IMR-90 (cell line): ENCODE data around the gene CARMIL1. TPM values are rescaled to one million over a fixed set of nuclear protein-coding genes. Genes with fewer than 3 reads are reported as not detected.

Experiments used
- ATAC-seq: fragments of 200-7000 bp; cut with Tn5 transposase; 2 replicates; pipeline ENCODE4 v1.9.1; 2020; ENCODE audit warnings: low read depth, mild to moderate bottlenecking, moderate library complexity
- BruUV-seq: library from RNA; stranded (reverse); fragments of 400-500 nt; replicated peaks from 2 replicates; lab custom pipeline; 2021; lab: Mats Ljungman, UMichigan
- CTCF ChIA-PET: fragments of 300-600 bp; formaldehyde crosslinking; extraction: SDS; loops from one replicate; lab custom pipeline; 2021; ENCODE audit warnings: antibody characterized with exemption; lab: Yijun Ruan, JAX
- POLR2A ChIA-PET: fragments of 300-600 bp; sonication (Branson Sonifier 250); formaldehyde crosslinking; loops from one replicate; lab custom pipeline; 2022; ENCODE audit warnings: antibody characterized with exemption; ENCODE audit not compliant: unreplicated experiment; lab: Charles Lee
- DNase-seq: peaks from one replicate; pipeline ENCODE4 v3.0.0; 2013
- H2AFZ ChIP-seq: replicated peaks from 2 replicates; pipeline ENCODE3; 2013; ENCODE audit warnings: low read length, mild to moderate bottlenecking; ENCODE audit not compliant: poor library complexity
- H2AK5ac ChIP-seq: 2 replicates; pipeline ENCODE4 v1.6.1; 2013; ENCODE audit warnings: low read depth, low read length, inconsistent platforms
- H2AK9ac ChIP-seq: replicated peaks from 2 replicates; pipeline ENCODE3; 2013; ENCODE audit warnings: mild to moderate bottlenecking, low read depth, low read length, moderate library complexity; ENCODE audit not compliant: poor library complexity
- H2BK120ac ChIP-seq: 2 replicates; pipeline ENCODE4 v1.6.1; 2013; ENCODE audit warnings: low read depth, low read length, inconsistent platforms
- H2BK15ac ChIP-seq: 3 replicates; pipeline ENCODE4 v1.6.1; 2013; ENCODE audit warnings: low read depth, low read length, inconsistent platforms
- H2BK20ac ChIP-seq: 2 replicates; pipeline ENCODE4 v1.6.1; 2013; ENCODE audit warnings: low read depth, mild to moderate bottlenecking, inconsistent platforms, low read length, moderate library complexity
- H2BK5ac ChIP-seq: 2 replicates; pipeline ENCODE4 v1.6.1; 2013; ENCODE audit warnings: mild to moderate bottlenecking, low read depth, low read length, inconsistent platforms; ENCODE audit not compliant: poor library complexity, severe bottlenecking
- H3K14ac ChIP-seq: replicated peaks from 2 replicates; pipeline ENCODE4 v1.6.1; 2013; ENCODE audit warnings: low read depth, low read length, inconsistent platforms
- H3K18ac ChIP-seq: 2 replicates; pipeline ENCODE4 v1.6.1; 2013; ENCODE audit warnings: low read depth, low read length, control low read depth
- H3K23ac ChIP-seq: 2 replicates; pipeline ENCODE4 v1.6.1; 2013; ENCODE audit warnings: low read depth, low read length, inconsistent platforms
- H3K27ac ChIP-seq: 2 replicates; pipeline ENCODE4 v1.5.1; 2013; ENCODE audit warnings: mild to moderate bottlenecking, control low read depth, low read length; ENCODE audit not compliant: insufficient read depth
- H3K27me3 ChIP-seq: 2 replicates; pipeline ENCODE4 v1.6.1; 2013; ENCODE audit warnings: low read length; ENCODE audit not compliant: control insufficient read depth, insufficient read depth
- H3K36me3 ChIP-seq: 2 replicates; pipeline ENCODE4 v1.6.1; 2013; ENCODE audit warnings: low read length, mixed read lengths; ENCODE audit not compliant: control insufficient read depth, insufficient read depth
- H3K4ac ChIP-seq: 2 replicates; pipeline ENCODE4 v1.6.1; 2013; ENCODE audit warnings: low read depth, low read length, inconsistent platforms
- H3K4me1 ChIP-seq: 2 replicates; pipeline ENCODE4 v1.6.1; 2013; ENCODE audit warnings: low read length, mixed read lengths; ENCODE audit not compliant: control insufficient read depth, insufficient read depth
- H3K4me2 ChIP-seq: 2 replicates; pipeline ENCODE4 v1.6.1; 2013; ENCODE audit warnings: low read depth, mild to moderate bottlenecking, control low read depth, low read length, moderate library complexity
- H3K4me3 ChIP-seq: 2 replicates; pipeline ENCODE4 v1.5.1; 2013; ENCODE audit warnings: low read depth, mild to moderate bottlenecking, control low read depth, low read length, moderate library complexity; ENCODE audit not compliant: insufficient read depth
- H3K56ac ChIP-seq: 2 replicates; pipeline ENCODE4 v1.6.1; 2013; ENCODE audit warnings: low read length, inconsistent platforms; ENCODE audit not compliant: insufficient read depth; ENCODE audit errors: extremely low read depth
- H3K79me1 ChIP-seq, 2 experiments: 2 replicates each; pipeline ENCODE4 v1.6.1; 2013; ENCODE audit warnings: low read length in 2 of 2, inconsistent platforms in 1 of 2, low read depth in 1 of 2
- H3K9ac ChIP-seq: 2 replicates; pipeline ENCODE4 v1.6.1; 2013; ENCODE audit warnings: low read depth, low read length, control low read depth
- H3K9me1 ChIP-seq: 2 replicates; pipeline ENCODE4 v1.6.1; 2013; ENCODE audit warnings: low read length, inconsistent platforms; ENCODE audit not compliant: insufficient read depth
- H3K9me3 ChIP-seq: 2 replicates; pipeline ENCODE4 v1.6.1; 2013; ENCODE audit warnings: low read length; ENCODE audit not compliant: control insufficient read depth, insufficient read depth
- H4K20me1 ChIP-seq: 2 replicates; pipeline ENCODE4 v1.6.1; 2013; ENCODE audit warnings: low read length, inconsistent platforms; ENCODE audit not compliant: insufficient read depth
- H4K5ac ChIP-seq: 2 replicates; pipeline ENCODE4 v1.6.1; 2013; ENCODE audit warnings: mild to moderate bottlenecking, low read depth, low read length, control low read depth
- H4K8ac ChIP-seq, 2 experiments: 2 replicates each; pipeline ENCODE4 v1.6.1; 2013; ENCODE audit warnings: low read depth in 2 of 2, low read length in 2 of 2, control low read depth in 1 of 2, inconsistent platforms in 1 of 2
- H4K91ac ChIP-seq: 2 replicates; pipeline ENCODE4 v1.6.1; 2013; ENCODE audit warnings: low read depth, low read length, inconsistent platforms; ENCODE audit not compliant: insufficient read depth
- BHLHE40 ChIP-seq: fragments of 150-350 bp; IDR thresholded peaks from 2 replicates; pipeline ENCODE4 v1.6.1; 2016; ENCODE audit warnings: mild to moderate bottlenecking, low read depth, low read length
- CEBPB ChIP-seq: IDR thresholded peaks from 2 replicates; pipeline ENCODE4 v1.6.1; 2012; ENCODE audit warnings: low read depth, low read length, improper control_type of control experiment
- CHD1 ChIP-seq: IDR thresholded peaks from 2 replicates; pipeline ENCODE4 v1.6.1; 2012; ENCODE audit warnings: low read depth, low read length, improper control_type of control experiment
- CTCF ChIP-seq: conservative IDR thresholded peaks from 2 replicates; pipeline ENCODE4 v1.5.1; 2012; ENCODE audit warnings: mild to moderate bottlenecking, low read depth, low read length, improper control_type of control experiment
- FOS ChIP-seq: fragments of 150-350 bp; IDR thresholded peaks from 2 replicates; pipeline ENCODE4 v1.6.1; 2016; ENCODE audit warnings: low read depth, low read length
- MAFK ChIP-seq: IDR thresholded peaks from 2 replicates; pipeline ENCODE4 v1.6.1; 2012; ENCODE audit warnings: low read depth, low read length, improper control_type of control experiment
- MAZ ChIP-seq: IDR thresholded peaks from 2 replicates; pipeline ENCODE4 v1.6.1; 2012; ENCODE audit warnings: low read depth, mild to moderate bottlenecking, low read length, improper control_type of control experiment, moderate library complexity, borderline replicate concordance
- MXI1 ChIP-seq: IDR thresholded peaks from 2 replicates; pipeline ENCODE4 v1.6.1; 2012; ENCODE audit warnings: low read depth, mild to moderate bottlenecking, low read length, moderate library complexity, borderline replicate concordance
- NFE2L2 ChIP-seq: fragments of 150-350 bp; IDR thresholded peaks from 2 replicates; pipeline ENCODE4 v1.6.1; 2016; ENCODE audit warnings: low read depth, mild to moderate bottlenecking, low read length
- POLR2A ChIP-seq: IDR thresholded peaks from 2 replicates; pipeline ENCODE4 v1.6.1; 2012; ENCODE audit warnings: mild to moderate bottlenecking, low read depth, low read length
- RAD21 ChIP-seq: IDR thresholded peaks from 2 replicates; pipeline ENCODE4 v1.6.1; 2012; ENCODE audit warnings: low read length, improper control_type of control experiment
- RCOR1 ChIP-seq: IDR thresholded peaks from 2 replicates; pipeline ENCODE4 v1.6.1; 2012; ENCODE audit warnings: mild to moderate bottlenecking, low read length, improper control_type of control experiment; ENCODE audit not compliant: insufficient replicate concordance
- RFX5 ChIP-seq: IDR thresholded peaks from 2 replicates; pipeline ENCODE4 v1.8.0; 2012; ENCODE audit warnings: low read depth, mild to moderate bottlenecking, low read length, moderate library complexity
- SMC3 ChIP-seq: fragments of 150-350 bp; IDR thresholded peaks from 2 replicates; pipeline ENCODE4 v1.6.1; 2016; ENCODE audit warnings: low read depth, mild to moderate bottlenecking, antibody characterized with exemption, low read length, moderate library complexity
- USF2 ChIP-seq: fragments of 150-350 bp; IDR thresholded peaks from 2 replicates; pipeline ENCODE4 v1.6.1; 2017; ENCODE audit warnings: mild to moderate bottlenecking, antibody characterized with exemption, low read length, low read depth
- WGBS, 2 experiments: methylation state at CpG; one replicate each; pipeline versions ENCODE4 v1.1.5 to v1.1.7; 2013; ENCODE audit warnings: missing lambda C conversion rate in 2 of 2; ENCODE audit not compliant: insufficient read length in 1 of 2; ENCODE audit errors: extremely low coverage in 2 of 2; 5-methylcytosine and 5-hydroxymethylcytosine counted together
- dilution Hi-C: fragments of 300-500 bp; cut with HindIII; formaldehyde crosslinking; loops from one replicate; pipeline ENCODE4 v1.14.3; 2018; ENCODE audit warnings: low sequenced_read_pairs; ENCODE audit not compliant: unreplicated experiment
- in situ Hi-C: fragments of 300-500 bp; cut with MboI; formaldehyde crosslinking; loops from 3 replicates; pipeline ENCODE4 v1.14.3; 2019; ENCODE audit warnings: low sequenced_read_pairs, inconsistent platforms, mixed read lengths
- intact Hi-C: fragments of 100-400 bp; cut with micrococcal nuclease; formaldehyde crosslinking; loops from 2 replicates; pipeline ENCODE4 v1.10.0; 2022
- polyA plus RNA-seq, 3 experiments: library from polyadenylated mRNA; depleted of rRNA; stranded (reverse); fragments of >200 nt; gene quantifications; 2 replicates each; pipeline ENCODE4 v1.2.3, GENCODE V29; 2012; ENCODE audit warnings: low replicate concordance in 1 of 3
- total RNA-seq: library from RNA; depleted of rRNA; stranded (reverse); fragments of >200 nt; gene quantifications from 2 replicates; pipeline ENCODE4 v1.2.3, GENCODE V29; 2012
- TF ChIP-seq, protein P1 (sequence below): fragments of 150-350 bp; IDR thresholded peaks from 2 replicates; pipeline ENCODE4 v1.6.1; 2016; ENCODE audit warnings: low read depth, mild to moderate bottlenecking, low read length, moderate library complexity, borderline replicate concordance

The CARMIL1 gene
- total and polyA plus RNA-seq, 2 of the 4 experiments (the other 2 are of a cell fraction), result 1.3 to 2.9 TPM

DNA sequence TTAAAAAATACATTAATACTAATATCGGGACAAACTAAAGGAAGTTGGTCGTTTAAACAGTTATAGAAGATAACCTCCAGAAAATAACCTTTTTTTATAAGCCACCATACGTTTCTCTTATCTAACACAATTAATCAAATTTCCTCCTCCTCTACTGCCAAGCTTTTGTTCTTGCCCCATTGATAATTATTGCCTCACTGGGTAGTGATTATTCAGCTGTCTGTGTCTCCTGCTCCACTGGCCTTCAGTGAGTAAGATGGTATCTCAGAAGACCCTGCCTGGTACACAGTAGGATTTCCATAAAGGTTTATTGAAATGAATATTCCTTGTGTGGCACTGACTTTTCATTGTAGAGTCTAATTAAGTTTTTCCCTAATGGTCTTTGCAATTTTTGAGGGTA, 207.4 kb downstream of the CARMIL1 start:
- H3K9me3 ChIP-seq, result no peaks in the 10 kb centered on the region
- H2BK5ac ChIP-seq, result no peak overlapping the region
- no peaks in the 10 kb centered on the region for H3K9me1 ChIP-seq
- no peak overlapping the region for H4K8ac ChIP-seq
- H3K23ac ChIP-seq, result no peak overlapping the region
- H4K5ac ChIP-seq, result no peak overlapping the region
- H2BK120ac ChIP-seq, result no peak overlapping the region
- no peak overlapping the region for H3K9ac ChIP-seq
- H3K79me1 ChIP-seq, result no peaks in the 10 kb centered on the region
- H3K4me3 ChIP-seq, result no peak overlapping the region
- no peak overlapping the region for H2AFZ ChIP-seq
- WGBS, 2 experiments, result no CpG with 5 or more reads among the region's 3 CpGs
- no peak overlapping the region for H2AK5ac ChIP-seq
- dilution Hi-C loops (no loop called here), in situ Hi-C loops (loop anchor here (5.0 kb wide), 1 partner anchor 214 kb away; no protein-coding TSS in a partner anchor), intact Hi-C loops (loop anchor here (1.0 kb wide), 1 partner anchor 41 kb away; no protein-coding TSS in a partner anchor)
- no peak overlapping the region for H2BK15ac ChIP-seq
- no peak overlapping the region for H2BK20ac ChIP-seq
- no peak overlapping the region for H3K4me2 ChIP-seq
- POLR2A ChIA-PET, result no interaction called here
- H3K56ac ChIP-seq, result no peak overlapping the region
- H3K4ac ChIP-seq, result no peak overlapping the region
- H3K27me3 ChIP-seq, result no peaks in the 10 kb centered on the region
- no TSS peak for BruUV-seq
- CTCF ChIA-PET, result no interaction called here
- no peak for TF ChIP-seq USF2
- no peak for TF ChIP-seq NFE2L2
- TF ChIP-seq MAZ, result no peak
- no peak for TF ChIP-seq POLR2A
- TF ChIP-seq CTCF, result no peak
- no peak for TF ChIP-seq RAD21
- no peak for TF ChIP-seq SMC3
- TF ChIP-seq FOS, result no peak
- no peak for TF ChIP-seq BHLHE40
- TF ChIP-seq RFX5, result no peak
- no peak for TF ChIP-seq RCOR1
- TF ChIP-seq, protein P1, sequence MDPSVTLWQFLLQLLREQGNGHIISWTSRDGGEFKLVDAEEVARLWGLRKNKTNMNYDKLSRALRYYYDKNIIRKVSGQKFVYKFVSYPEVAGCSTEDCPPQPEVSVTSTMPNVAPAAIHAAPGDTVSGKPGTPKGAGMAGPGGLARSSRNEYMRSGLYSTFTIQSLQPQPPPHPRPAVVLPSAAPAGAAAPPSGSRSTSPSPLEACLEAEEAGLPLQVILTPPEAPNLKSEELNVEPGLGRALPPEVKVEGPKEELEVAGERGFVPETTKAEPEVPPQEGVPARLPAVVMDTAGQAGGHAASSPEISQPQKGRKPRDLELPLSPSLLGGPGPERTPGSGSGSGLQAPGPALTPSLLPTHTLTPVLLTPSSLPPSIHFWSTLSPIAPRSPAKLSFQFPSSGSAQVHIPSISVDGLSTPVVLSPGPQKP, result no peak
- TF ChIP-seq CHD1, result no peak
- no peak for TF ChIP-seq MXI1
- no peak for TF ChIP-seq CEBPB
- no peak for TF ChIP-seq MAFK
- no peak overlapping the region for H3K27ac ChIP-seq
- no peak overlapping the region for H2AK9ac ChIP-seq
- H3K18ac ChIP-seq, result no peak overlapping the region
- H3K36me3 ChIP-seq, result no peaks in the 10 kb centered on the region
- DNase-seq (no peak), ATAC-seq (no peak)
- H4K91ac ChIP-seq, result no peak overlapping the region
- H4K20me1 ChIP-seq, result no peaks in the 10 kb centered on the region
- H3K14ac ChIP-seq, result no peak overlapping the region
- H3K4me1 ChIP-seq, result no peaks in the 10 kb centered on the region
